Mucosa of descending colon (tissue), 3 donors: ENCODE data around the gene FGD4. TPM values are rescaled to one million over a fixed set of nuclear protein-coding genes. Genes with fewer than 3 reads are reported as not detected.
"Not testable (repeated sequence)": the region's sequence is repeated elsewhere in the genome, so short reads cannot be mapped to it uniquely, and the experiment has no call there.

ENCODE experiments used
- ATAC-seq: fragments of 200-7000 bp; cut with Tn5 transposase; one replicate; pipeline ENCODE4 v1.9.1; 2020; ENCODE audit warnings: mild to moderate bottlenecking, moderate library complexity
- DNase-seq, 3 donors: peaks; one replicate each; pipeline ENCODE4 v3.0.0-alpha.2; 2020
- H3K36me3 ChIP-seq: fragments of 200-600 bp; one replicate; pipeline ENCODE4 v1.8.0; 2021; ENCODE audit warnings: low read depth, mild to moderate bottlenecking
- H3K4me1 ChIP-seq: fragments of 200-600 bp; one replicate; pipeline ENCODE4 v1.8.0; 2021; ENCODE audit warnings: low read depth, mild to moderate bottlenecking
- H3K4me3 ChIP-seq: fragments of 200-600 bp; one replicate; pipeline ENCODE4 v1.8.0; 2021; ENCODE audit warnings: mild to moderate bottlenecking
- H3K9me3 ChIP-seq: fragments of 200-600 bp; one replicate; pipeline ENCODE4 v1.8.0; 2021; ENCODE audit warnings: mild to moderate bottlenecking
- CTCF ChIP-seq: fragments of 200-600 bp; IDR thresholded peaks from one replicate; pipeline ENCODE4 v1.8.0; 2022; ENCODE audit warnings: antibody characterized with exemption, mild to moderate bottlenecking
- intact Hi-C, 2 donors: fragments of 100-400 bp; cut with DNase I in 1 of 2; cut with micrococcal nuclease in 1 of 2; formaldehyde crosslinking; loops; one replicate each; pipeline versions ENCODE4 v1.11.0 to v1.11.1; 2022; cut with DNase I, micrococcal nuclease
- total RNA-seq, 3 donors: library from RNA; stranded (reverse); fragmentation: NEBNext Ultra II Directional in 2 of 3; extraction: Animal tissue kit (Norgen Biotek cat#: 25700) in 2 of 3; gene quantifications; one replicate each; pipeline versions ENCODE4 v1.2.1 to v1.2.4, GENCODE V29; 2021 to 2023
- donor health status: DM: no; HTN: no; CAD: no; lungs with moderate emphysema.
- donor health status: DM: no; HTN: no; CAD: no.
- donor health status: DM: no; HTN: yes; CAD: no.

FGD4 gene
- total RNA-seq, 3 donors from 2014 or later, result 31.5 to 66.7 (median 51.7) TPM

- Histone ChIP-seq H3K9me3 (no peaks in the 10 kb centered on the region), H3K4me1 (peaks cover 9% of the 10 kb centered on the region), H3K36me3 (no peaks in the 10 kb centered on the region), H3K4me3 (no peak overlapping the region)
- ATAC-seq (no peak), DNase-seq (no peak)
- no peak for TF ChIP-seq CTCF
- intact Hi-C loops, result no loop called here
Observed at GRCh38 chr12:32507942-32508320, 108.6 kb downstream of the FGD4 start.

GRCh38 chr12:32508626-32509025, 109.3 kb downstream of the FGD4 start:
- Histone ChIP-seq H3K4me3 (no peak overlapping the region), H3K9me3 (no peaks in the 10 kb centered on the region), H3K4me1 (peaks cover 9% of the 10 kb centered on the region), H3K36me3 (no peaks in the 10 kb centered on the region)
- intact Hi-C loops, result no loop called here
- TF ChIP-seq CTCF, result no peak
- no peak for DNase-seq
- ATAC-seq, result no peak

- no peak overlapping the region for H3K4me3 ChIP-seq
- peaks cover 9% of the 10 kb centered on the region for H3K4me1 ChIP-seq
- intact Hi-C loops, result no loop called here
- no peak for TF ChIP-seq CTCF
- DNase-seq (no peak), ATAC-seq (no peak)
- no peaks in the 10 kb centered on the region for H3K9me3 ChIP-seq
- no peaks in the 10 kb centered on the region for H3K36me3 ChIP-seq
Observed at GRCh38 chr12:32509328-32510091, 110.2 kb downstream of the FGD4 start.

GRCh38 chr12:32511976-32512375, 112.6 kb downstream of the FGD4 start:
- H3K9me3 ChIP-seq, DNase-seq, H3K36me3 ChIP-seq, intact Hi-C loops, ATAC-seq, H3K4me1 ChIP-seq, H3K4me3 ChIP-seq: not testable (repeated sequence)

- Histone ChIP-seq H3K4me1 (peaks cover 9% of the 10 kb centered on the region), H3K36me3 (no peaks in the 10 kb centered on the region), H3K4me3 (no peak overlapping the region), H3K9me3 (no peaks in the 10 kb centered on the region)
- no peak for ATAC-seq
- no peak for TF ChIP-seq CTCF
- DNase-seq, result no peak
- intact Hi-C loops, result no loop called here
Observed at GRCh38 chr12:32512379-32512778, 113.0 kb downstream of the FGD4 start.

GRCh38 chr12:32512910-32513309, 113.6 kb downstream of the FGD4 start:
- TF ChIP-seq CTCF, result no peak
- no peaks in the 10 kb centered on the region for H3K36me3 ChIP-seq
- H3K4me1 ChIP-seq, result peaks cover 9% of the 10 kb centered on the region
- ATAC-seq (peak; percentile 90), DNase-seq (no peak)
- no peak overlapping the region for H3K4me3 ChIP-seq
- H3K9me3 ChIP-seq, result no peaks in the 10 kb centered on the region
- intact Hi-C loops, result no loop called here
